ENCODE results near the gene FRMD3.

DNA sequence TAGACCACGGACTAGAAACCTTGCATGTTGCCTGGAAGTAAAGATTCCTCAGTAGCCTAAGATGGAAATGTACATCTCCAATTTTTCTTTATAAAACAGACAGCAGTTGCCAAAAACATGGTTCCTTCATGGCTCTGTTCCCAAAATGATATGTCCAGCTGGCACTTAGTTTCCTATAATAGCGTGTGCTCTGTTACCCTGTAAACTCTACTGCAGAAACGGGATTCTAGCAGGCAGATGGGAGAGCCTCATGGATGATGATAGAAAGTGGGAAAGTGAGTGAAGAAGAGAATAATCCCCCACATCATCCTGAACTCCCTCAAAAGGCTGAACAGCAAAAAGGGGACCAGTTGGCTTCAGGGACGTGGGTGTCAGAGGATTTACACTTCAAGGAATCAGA is 118.2 kb downstream of the FRMD3 start:
- TF ChIP-seq, protein P1, sequence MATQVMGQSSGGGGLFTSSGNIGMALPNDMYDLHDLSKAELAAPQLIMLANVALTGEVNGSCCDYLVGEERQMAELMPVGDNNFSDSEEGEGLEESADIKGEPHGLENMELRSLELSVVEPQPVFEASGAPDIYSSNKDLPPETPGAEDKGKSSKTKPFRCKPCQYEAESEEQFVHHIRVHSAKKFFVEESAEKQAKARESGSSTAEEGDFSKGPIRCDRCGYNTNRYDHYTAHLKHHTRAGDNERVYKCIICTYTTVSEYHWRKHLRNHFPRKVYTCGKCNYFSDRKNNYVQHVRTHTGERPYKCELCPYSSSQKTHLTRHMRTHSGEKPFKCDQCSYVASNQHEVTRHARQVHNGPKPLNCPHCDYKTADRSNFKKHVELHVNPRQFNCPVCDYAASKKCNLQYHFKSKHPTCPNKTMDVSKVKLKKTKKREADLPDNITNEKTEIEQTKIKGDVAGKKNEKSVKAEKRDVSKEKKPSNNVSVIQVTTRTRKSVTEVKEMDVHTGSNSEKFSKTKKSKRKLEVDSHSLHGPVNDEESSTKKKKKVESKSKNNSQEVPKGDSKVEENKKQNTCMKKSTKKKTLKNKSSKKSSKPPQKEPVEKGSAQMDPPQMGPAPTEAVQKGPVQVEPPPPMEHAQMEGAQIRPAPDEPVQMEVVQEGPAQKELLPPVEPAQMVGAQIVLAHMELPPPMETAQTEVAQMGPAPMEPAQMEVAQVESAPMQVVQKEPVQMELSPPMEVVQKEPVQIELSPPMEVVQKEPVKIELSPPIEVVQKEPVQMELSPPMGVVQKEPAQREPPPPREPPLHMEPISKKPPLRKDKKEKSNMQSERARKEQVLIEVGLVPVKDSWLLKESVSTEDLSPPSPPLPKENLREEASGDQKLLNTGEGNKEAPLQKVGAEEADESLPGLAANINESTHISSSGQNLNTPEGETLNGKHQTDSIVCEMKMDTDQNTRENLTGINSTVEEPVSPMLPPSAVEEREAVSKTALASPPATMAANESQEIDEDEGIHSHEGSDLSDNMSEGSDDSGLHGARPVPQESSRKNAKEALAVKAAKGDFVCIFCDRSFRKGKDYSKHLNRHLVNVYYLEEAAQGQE (IDR thresholded peaks at IDR 0.05; ENCODE audit: insufficient read depth in 1 of 2, low read depth in 2 of 2, low read length in 1 of 2), result no peak
- TF ChIP-seq SIN3A (IDR thresholded peaks at IDR 0.05; ENCODE audit: borderline replicate concordance, insufficient read depth, low read depth, low read length) (no peak), CTCF (IDR thresholded peaks at IDR 0.05) (no peak)

Measured in Panc1 (cell line).